Esophagus muscularis mucosa (tissue), 4 donors: ENCODE data around the gene FGF19. TPM values are rescaled to one million over a fixed set of nuclear protein-coding genes. Genes with fewer than 3 reads are reported as not detected.

Source experiments
- DNase-seq: peaks from one replicate; pipeline ENCODE4 v3.0.0-alpha.2; 2017; ENCODE audit errors: extremely low spot score
- H3K27ac ChIP-seq, 4 donors: fragments of 200-600 bp; sonication (generic); replicated peaks in 1 of 4; 1 replicate in 3 of 4; 2 replicates in 1 of 4; pipeline ENCODE4 v1.5.1; 2016 to 2019; ENCODE audit warnings: mild to moderate bottlenecking in 1 of 4
- H3K27me3 ChIP-seq, 4 donors: fragments of 200-600 bp; sonication (generic); one replicate each; pipeline versions ENCODE4 v1.5.1 to v1.6.0; 2016 to 2019
- H3K36me3 ChIP-seq, 4 donors: fragments of 200-600 bp; sonication (generic); one replicate each; pipeline ENCODE4 v1.5.1; 2016 to 2019
- H3K4me1 ChIP-seq, 4 donors: fragments of 200-600 bp; sonication (generic); one replicate each; pipeline ENCODE4 v1.5.1; 2016 to 2019
- H3K4me3 ChIP-seq, 4 donors: fragments of 200-600 bp; sonication (generic); 1 replicate in 2 of 4; 2 replicates in 2 of 4; pipeline ENCODE4 v1.5.1; 2016 to 2019; ENCODE audit warnings: mild to moderate bottlenecking in 4 of 4, moderate library complexity in 1 of 4
- H3K9me3 ChIP-seq, 4 donors: fragments of 200-600 bp; sonication (generic); 1 replicate in 3 of 4; 2 replicates in 1 of 4; pipeline ENCODE4 v1.5.1; 2016 to 2019
- EP300 ChIP-seq: sonication (generic); formaldehyde crosslinking; IDR thresholded peaks from one replicate; pipeline ENCODE4 v1.6.1; 2017; ENCODE audit warnings: antibody characterized with exemption
- POLR2A ChIP-seq: fragments of 450-650 bp; IDR thresholded peaks from one replicate; pipeline ENCODE4 v1.6.1; 2017; ENCODE audit warnings: antibody characterized with exemption, moderate library complexity, mild to moderate bottlenecking, low read depth
- POLR2AphosphoS5 ChIP-seq, 2 donors: sonication (generic); formaldehyde crosslinking; IDR thresholded peaks; one replicate each; pipeline ENCODE4 v1.6.1; 2017; ENCODE audit warnings: antibody characterized with exemption in 2 of 2
- WGBS: methylation state at CpG from one replicate; pipeline ENCODE4 v1.1.5; 2018; 5-methylcytosine and 5-hydroxymethylcytosine counted together
- intact Hi-C: fragments of 100-400 bp; cut with DNase I; formaldehyde crosslinking; loops from one replicate; pipeline ENCODE4 v1.15.1; 2023
- total RNA-seq, 4 donors: library from RNA; depleted of rRNA; stranded (reverse); fragments of >200 nt; gene quantifications; one replicate each; pipeline versions ENCODE4 v1.1.0 to v1.2.1, GENCODE V29; 2016
- TF ChIP-seq, protein P1 (sequence below), 3 experiments: fragments of 200-600 bp in 2 of 3; fragments of 450-650 bp in 1 of 3; sonication (generic) in 2 of 3; IDR thresholded peaks; one replicate each; pipeline ENCODE4 v1.5.1; 2017 to 2019; ENCODE audit warnings: antibody characterized with exemption in 3 of 3, mild to moderate bottlenecking in 2 of 3, moderate library complexity in 1 of 3

FGF19 gene
- total RNA-seq, 4 donors from 2014 or later, result not detected

DNA sequence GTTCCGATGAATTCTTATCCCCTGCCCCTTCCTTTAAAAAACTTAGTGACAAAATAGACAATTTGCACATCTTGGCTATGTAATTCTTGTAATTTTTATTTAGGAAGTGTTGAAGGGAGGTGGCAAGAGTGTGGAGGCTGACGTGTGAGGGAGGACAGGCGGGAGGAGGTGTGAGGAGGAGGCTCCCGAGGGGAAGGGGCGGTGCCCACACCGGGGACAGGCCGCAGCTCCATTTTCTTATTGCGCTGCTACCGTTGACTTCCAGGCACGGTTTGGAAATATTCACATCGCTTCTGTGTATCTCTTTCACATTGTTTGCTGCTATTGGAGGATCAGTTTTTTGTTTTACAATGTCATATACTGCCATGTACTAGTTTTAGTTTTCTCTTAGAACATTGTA lies 50.8 kb downstream of the FGF19 start:
- 82% methylated on average over 11 of the region's 11 CpGs for WGBS
- DNase-seq, result no peak

DNA sequence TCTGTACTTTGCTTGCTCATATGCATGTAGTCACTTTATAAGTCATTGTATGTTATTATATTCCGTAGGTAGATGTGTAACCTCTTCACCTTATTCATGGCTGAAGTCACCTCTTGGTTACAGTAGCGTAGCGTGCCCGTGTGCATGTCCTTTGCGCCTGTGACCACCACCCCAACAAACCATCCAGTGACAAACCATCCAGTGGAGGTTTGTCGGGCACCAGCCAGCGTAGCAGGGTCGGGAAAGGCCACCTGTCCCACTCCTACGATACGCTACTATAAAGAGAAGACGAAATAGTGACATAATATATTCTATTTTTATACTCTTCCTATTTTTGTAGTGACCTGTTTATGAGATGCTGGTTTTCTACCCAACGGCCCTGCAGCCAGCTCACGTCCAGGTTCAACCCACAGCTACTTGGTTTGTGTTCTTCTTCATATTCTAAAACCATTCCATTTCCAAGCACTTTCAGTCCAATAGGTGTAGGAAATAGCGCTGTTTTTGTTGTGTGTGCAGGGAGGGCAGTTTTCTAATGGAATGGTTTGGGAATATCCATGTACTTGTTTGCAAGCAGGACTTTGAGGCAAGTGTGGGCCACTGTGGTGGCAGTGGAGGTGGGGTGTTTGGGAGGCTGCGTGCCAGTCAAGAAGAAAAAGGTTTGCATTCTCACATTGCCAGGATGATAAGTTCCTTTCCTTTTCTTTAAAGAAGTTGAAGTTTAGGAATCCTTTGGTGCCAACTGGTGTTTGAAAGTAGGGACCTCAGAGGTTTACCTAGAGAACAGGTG lies 51.8 kb downstream of the FGF19 start:
- Histone ChIP-seq H3K4me1 (peaks cover 0 to 4% (median 0%) of the 10 kb centered on the region in 4 donors), H3K27me3 (no peaks in the 10 kb centered on the region), H3K27ac (no peak overlapping the region), H3K4me3 (no peak overlapping the region), H3K36me3 (peaks cover 19 to 75% (median 69%) of the 10 kb centered on the region in 4 donors), H3K9me3 (no peaks in the 10 kb centered on the region)
- WGBS, result 83% methylated on average over 15 of the region's 15 CpGs
- DNase-seq, result no peak
- intact Hi-C loops, result no loop called here
- TF ChIP-seq, protein P1, sequence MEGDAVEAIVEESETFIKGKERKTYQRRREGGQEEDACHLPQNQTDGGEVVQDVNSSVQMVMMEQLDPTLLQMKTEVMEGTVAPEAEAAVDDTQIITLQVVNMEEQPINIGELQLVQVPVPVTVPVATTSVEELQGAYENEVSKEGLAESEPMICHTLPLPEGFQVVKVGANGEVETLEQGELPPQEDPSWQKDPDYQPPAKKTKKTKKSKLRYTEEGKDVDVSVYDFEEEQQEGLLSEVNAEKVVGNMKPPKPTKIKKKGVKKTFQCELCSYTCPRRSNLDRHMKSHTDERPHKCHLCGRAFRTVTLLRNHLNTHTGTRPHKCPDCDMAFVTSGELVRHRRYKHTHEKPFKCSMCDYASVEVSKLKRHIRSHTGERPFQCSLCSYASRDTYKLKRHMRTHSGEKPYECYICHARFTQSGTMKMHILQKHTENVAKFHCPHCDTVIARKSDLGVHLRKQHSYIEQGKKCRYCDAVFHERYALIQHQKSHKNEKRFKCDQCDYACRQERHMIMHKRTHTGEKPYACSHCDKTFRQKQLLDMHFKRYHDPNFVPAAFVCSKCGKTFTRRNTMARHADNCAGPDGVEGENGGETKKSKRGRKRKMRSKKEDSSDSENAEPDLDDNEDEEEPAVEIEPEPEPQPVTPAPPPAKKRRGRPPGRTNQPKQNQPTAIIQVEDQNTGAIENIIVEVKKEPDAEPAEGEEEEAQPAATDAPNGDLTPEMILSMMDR (IDR thresholded peaks at IDR 0.05), result no peak
- TF ChIP-seq POLR2A (no peak), POLR2AphosphoS5 (IDR thresholded peaks at IDR 0.05) (no peak)

More for the DNA sequence above, 50.8 kb downstream of the FGF19 start:
- no peak overlapping the region for H3K4me3 ChIP-seq
- no peaks in the 10 kb centered on the region for H3K27me3 ChIP-seq
- no peak overlapping the region for H3K27ac ChIP-seq
- H3K9me3 ChIP-seq, result no peaks in the 10 kb centered on the region
- intact Hi-C loops, result no loop called here
- H3K4me1 ChIP-seq, result peaks cover 0 to 4% (median 1%) of the 10 kb centered on the region in 4 donors
- peaks cover 19 to 67% (median 62%) of the 10 kb centered on the region in 4 donors for H3K36me3 ChIP-seq
- no peak for TF ChIP-seq POLR2A
- TF ChIP-seq POLR2AphosphoS5 (IDR thresholded peaks at IDR 0.05), result no peak
- TF ChIP-seq, protein P1 (IDR thresholded peaks at IDR 0.05), result no peak
- no peak for TF ChIP-seq EP300

DNA sequence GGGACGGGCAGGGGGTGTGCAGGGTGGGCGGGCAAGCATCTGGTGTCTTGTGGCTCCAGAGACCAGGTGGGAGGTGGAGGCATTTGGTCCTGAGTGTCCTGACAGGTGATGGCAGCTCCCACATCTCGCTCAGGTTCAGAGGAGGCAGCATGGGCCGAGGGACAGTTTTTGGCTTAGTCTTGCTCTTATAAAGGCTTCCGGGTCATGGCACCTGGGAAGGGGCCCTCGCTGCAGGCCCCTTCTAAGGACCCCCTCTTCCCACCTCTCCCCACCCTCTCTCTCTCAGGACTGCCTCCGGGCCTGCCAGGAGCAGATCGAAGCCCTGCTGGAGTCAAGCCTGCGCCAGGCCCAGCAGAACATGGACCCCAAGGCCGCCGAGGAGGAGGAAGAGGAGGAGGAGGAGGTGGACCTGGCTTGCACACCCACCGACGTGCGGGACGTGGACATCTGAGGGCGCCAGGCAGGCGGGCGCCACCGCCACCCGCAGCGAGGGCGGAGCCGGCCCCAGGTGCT lies 52.9 kb downstream of the FGF19 start:
- H3K27me3 ChIP-seq, result no peaks in the 10 kb centered on the region
- TF ChIP-seq, protein P1 (IDR thresholded peaks at IDR 0.05), result no peak
- TF ChIP-seq POLR2A (no peak), EP300 (no peak), POLR2AphosphoS5 (IDR thresholded peaks at IDR 0.05) (no peak)
- no peak overlapping the region for H3K27ac ChIP-seq
- no peak for DNase-seq
- intact Hi-C loops, result no loop called here
- peaks cover 19 to 83% (median 72%) of the 10 kb centered on the region in 4 donors for H3K36me3 ChIP-seq
- no peak overlapping the region for H3K4me3 ChIP-seq
- whole genome bisulfite sequencing, result 87% methylated on average over 21 of the region's 23 CpGs
- H3K4me1 ChIP-seq, result peaks cover 0 to 11% (median 10%) of the 10 kb centered on the region in 4 donors
- H3K9me3 ChIP-seq, result no peaks in the 10 kb centered on the region

DNA sequence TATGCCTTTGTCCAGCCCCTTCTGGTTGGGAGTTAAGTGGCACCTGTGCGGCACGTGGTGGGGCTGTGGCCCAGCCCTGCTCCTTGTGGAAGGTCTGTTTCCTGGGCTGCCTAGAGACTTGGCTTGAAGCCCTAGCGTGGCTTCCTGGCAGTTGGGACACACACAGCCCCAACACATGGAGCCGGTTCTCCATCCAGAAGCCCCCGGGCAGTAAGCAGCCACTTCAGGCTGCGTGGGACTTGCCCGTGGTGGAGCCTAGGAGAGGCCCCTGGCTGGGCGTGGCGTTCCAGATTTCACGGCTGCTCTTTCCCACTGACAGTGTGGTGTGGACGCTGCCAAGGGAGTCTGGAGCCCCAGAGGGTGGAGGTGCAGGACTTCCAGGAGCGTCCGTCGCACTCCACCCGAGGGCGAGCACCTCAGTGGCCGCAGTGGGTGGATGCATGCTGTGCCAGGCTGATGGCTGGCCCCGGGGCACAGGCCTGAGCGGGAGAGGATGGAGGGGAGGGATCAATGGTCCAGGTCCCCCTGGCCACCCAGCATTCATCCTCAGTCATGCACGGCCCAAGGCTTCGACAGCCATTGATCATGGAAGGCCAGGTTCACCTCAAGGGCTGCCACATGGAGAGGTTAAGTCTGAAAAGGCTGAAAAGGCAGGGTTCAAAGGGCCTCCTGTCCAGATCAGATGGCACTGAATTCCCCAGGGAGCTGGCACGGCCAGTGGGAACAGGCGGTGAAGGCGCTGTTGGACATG lies 53.6 kb downstream of the FGF19 start:
- peaks cover 6 to 17% (median 16%) of the 10 kb centered on the region in 4 donors for H3K4me1 ChIP-seq
- DNase-seq, result no peak
- 94% methylated on average over 11 of the region's 24 CpGs for WGBS
- TF ChIP-seq POLR2A, result no peak
- TF ChIP-seq EP300, result no peak
- TF ChIP-seq, protein P1 (IDR thresholded peaks at IDR 0.05), result no peak
- TF ChIP-seq POLR2AphosphoS5 (IDR thresholded peaks at IDR 0.05), result no peak
- H3K36me3 ChIP-seq, result peaks cover 19 to 87% (median 75%) of the 10 kb centered on the region in 4 donors
- no peak overlapping the region for H3K4me3 ChIP-seq
- intact Hi-C loops, result no loop called here
- H3K27me3 ChIP-seq, result no peaks in the 10 kb centered on the region
- H3K27ac ChIP-seq, result no peak overlapping the region
- no peaks in the 10 kb centered on the region for H3K9me3 ChIP-seq
